Kasumi-1 (cell line): ENCODE data around the gene CACNA2D2.
A peak's percentile ranks its signal among the peaks of the same experiment; 100 is the strongest.

Experiments used
- DNase-seq, 2 experiments: peaks; one replicate each; lab custom pipeline; 2025; lab: John Stamatoyannopoulos, UW

Gene CACNA2D2

GRCh38 chr3:50345586-50346234 is 157.7 kb downstream of the CACNA2D2 start, which contains the start of gene ZMYND10:
TSS of gene ZMYND10 (minus strand) at chr3:50345732. CDS start at chr3:50345579, 153 bp downstream.
- DNase-seq: no peak

- no peak for DNase-seq
Observed at GRCh38 chr3:50345008-50345407, 158.4 kb downstream of the CACNA2D2 start.

GRCh38 chr3:50342813-50343633 is 160.4 kb downstream of the CACNA2D2 start:
- peak in 1 of 2 experiments; percentile 14 for DNase-seq

- DNase-seq: no peak
Observed at GRCh38 chr3:50341996-50342650, 161.3 kb downstream of the CACNA2D2 start.

GRCh38 chr3:50341537-50341936 is 161.9 kb downstream of the CACNA2D2 start:
- DNase-seq: no peak

GRCh38 chr3:50340448-50341329 is 162.7 kb downstream of the CACNA2D2 start, which contains the start of gene RASSF1:
TSS of gene RASSF1 (minus strand) at chr3:50340836. CDS start at chr3:50340805, 31 bp downstream.
- DNase-seq: peak; percentile 64 to 93

- DNase-seq: no peak
Observed at GRCh38 chr3:50340147-50340447, 163.3 kb downstream of the CACNA2D2 start.

- DNase-seq: no peak
Observed at GRCh38 chr3:50339485-50340146, 163.8 kb downstream of the CACNA2D2 start.

- peak; percentile 53 to 67 for DNase-seq
Observed at GRCh38 chr3:50338965-50339364, 164.5 kb downstream of the CACNA2D2 start.

GRCh38 chr3:50337175-50337861 is 166.1 kb downstream of the CACNA2D2 start:
- peak; percentile 98 to 99 for DNase-seq

- no peak for DNase-seq
Observed at GRCh38 chr3:50336452-50337174, 166.8 kb downstream of the CACNA2D2 start.

- DNase-seq: no peak
Observed at GRCh38 chr3:50334339-50335075, 168.9 kb downstream of the CACNA2D2 start.

GRCh38 chr3:50333744-50334328 is 169.6 kb downstream of the CACNA2D2 start:
- DNase-seq: no peak

GRCh38 chr3:50331364-50331907 is 172.0 kb downstream of the CACNA2D2 start:
- no peak for DNase-seq

GRCh38 chr3:50330330-50330729 is 173.1 kb downstream of the CACNA2D2 start:
- DNase-seq: no peak

GRCh38 chr3:50327943-50328691 is 175.3 kb downstream of the CACNA2D2 start, which contains the start of gene TUSC2:
TSS of gene TUSC2 (minus strand) at chr3:50328223. CDS start at chr3:50328099, 124 bp downstream.
- peak; percentile 94 for DNase-seq

GRCh38 chr3:50327129-50327528 is 176.3 kb downstream of the CACNA2D2 start:
- DNase-seq: no peak

- no peak for DNase-seq
Observed at GRCh38 chr3:50326182-50326541, 177.3 kb downstream of the CACNA2D2 start.
